Lung (tissue), 12 donors: ENCODE measurements around the gene SRRM4. TPM values are rescaled to one million over a fixed set of nuclear protein-coding genes. Genes with fewer than 3 reads are reported as not detected.

Experiments used
- ATAC-seq: fragments of 200-7000 bp; cut with Tn5 transposase; one replicate; pipeline ENCODE4 v1.9.1; 2020; ENCODE audit warnings: moderate number of reproducible peaks; ENCODE audit not compliant: insufficient read depth, low FRiP score
- DNase-seq, 3 donors: peaks; one replicate each; pipeline ENCODE4 v3.0.0-alpha.2; 2013 to 2017
- H3K27ac ChIP-seq, 2 donors: one replicate each; pipeline ENCODE4 v1.5.1; 2013; ENCODE audit warnings: mild to moderate bottlenecking in 2 of 2, moderate library complexity in 2 of 2, control low read depth in 1 of 2, inconsistent platforms in 1 of 2, low read depth in 1 of 2, low read length in 1 of 2
- H3K27me3 ChIP-seq, 3 donors: one replicate each; pipeline ENCODE4 v1.5.1; 2013; ENCODE audit warnings: low read length in 2 of 3; ENCODE audit not compliant: control insufficient read depth in 3 of 3, insufficient read depth in 3 of 3
- H3K36me3 ChIP-seq, 4 donors: one replicate each; pipeline ENCODE4 v1.5.1; 2013; ENCODE audit warnings: low read length in 4 of 4, mild to moderate bottlenecking in 1 of 4, moderate library complexity in 1 of 4; ENCODE audit not compliant: control insufficient read depth in 4 of 4, insufficient read depth in 4 of 4
- H3K4me1 ChIP-seq, 5 donors: one replicate each; pipeline ENCODE4 v1.5.1; 2013; ENCODE audit warnings: low read length in 5 of 5, mild to moderate bottlenecking in 2 of 5, moderate library complexity in 1 of 5; ENCODE audit not compliant: control insufficient read depth in 5 of 5, insufficient read depth in 5 of 5
- H3K4me3 ChIP-seq: one replicate; pipeline ENCODE4 v1.5.1; 2013; ENCODE audit warnings: mild to moderate bottlenecking, control low read depth, moderate library complexity
- H3K9ac ChIP-seq, 2 donors: one replicate each; pipeline ENCODE4 v1.5.1; 2013; ENCODE audit warnings: low read length in 2 of 2, control low read depth in 1 of 2; ENCODE audit not compliant: insufficient read depth in 1 of 2
- H3K9me3 ChIP-seq, 4 donors: one replicate each; pipeline ENCODE4 v1.5.1; 2013; ENCODE audit warnings: low read length in 3 of 4, mild to moderate bottlenecking in 1 of 4, moderate library complexity in 1 of 4; ENCODE audit not compliant: control insufficient read depth in 4 of 4, insufficient read depth in 3 of 4
- WGBS, 2 donors: extraction: QIAGEN DNeasy Blood & Tissue Kit; methylation state at CpG; one replicate each; pipeline ENCODE4 v1.1.7; 2013; 5-methylcytosine and 5-hydroxymethylcytosine counted together
- polyA plus RNA-seq, 2 donors: library from polyadenylated mRNA; stranded (reverse); fragments of 200-250 nt; gene quantifications; one replicate each; pipeline ENCODE4 v1.2.1, GENCODE V29; 2013
- total RNA-seq, 2 donors: library from RNA; depleted of rRNA in 1 of 2; stranded (reverse); fragments of >200 nt in 1 of 2; gene quantifications; one replicate each; pipeline ENCODE4 v1.2.1, GENCODE V29; 2014 to 2021
- TF ChIP-seq, protein P1 (sequence below): IDR thresholded peaks from 2 replicates; pipeline ENCODE4 v1.5.1; 2012; ENCODE audit warnings: mild to moderate bottlenecking; ENCODE audit errors: control extremely low read depth, extremely low read depth
- donor health status: control.
- donor health status: control.
- donor health status: Bipolar disorder and iron deficiency.
- donor health status: healthy.
- donor health status: DM: yes; HTN: yes; CAD: no.

SRRM4 gene
- total and polyA plus RNA-seq, 4 donors = 0.01 to 0.20 (median 0.03) TPM

DNA sequence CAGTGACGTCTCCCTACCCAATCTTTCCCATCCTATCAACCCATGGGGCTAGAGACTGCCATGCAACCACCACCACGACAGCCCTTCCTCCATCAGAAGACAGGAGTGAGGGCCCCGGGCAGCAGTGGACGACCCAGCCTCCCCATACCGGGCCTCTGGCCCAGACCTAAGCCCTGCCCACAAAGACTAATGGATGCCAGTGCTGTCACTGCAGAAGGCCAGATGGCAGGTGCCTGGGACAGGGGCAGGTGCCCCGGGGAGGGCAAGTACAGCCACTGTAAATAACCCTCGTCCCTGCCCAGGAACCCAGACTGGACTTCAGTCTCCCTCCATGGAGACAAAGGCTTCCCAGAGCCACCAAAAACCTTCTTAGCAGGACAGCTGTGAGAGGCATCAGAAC, 177.1 kb downstream of the SRRM4 start:
- Histone ChIP-seq H3K36me3 (no peaks in the 10 kb centered on the region), H3K9me3 (peaks cover 0 to under 1% (median 0%) of the 10 kb centered on the region in 4 donors), H3K4me1 (peaks cover 0 to 8% (median 0%) of the 10 kb centered on the region in 5 donors), H3K27me3 (peaks cover 0 to 3% (median 0%) of the 10 kb centered on the region in 3 donors), H3K27ac (peak overlapping the region in 1 of 2 donors; percentile 63), H3K9ac (no peak overlapping the region), H3K4me3 (no peak overlapping the region)
- TF ChIP-seq, protein P1, sequence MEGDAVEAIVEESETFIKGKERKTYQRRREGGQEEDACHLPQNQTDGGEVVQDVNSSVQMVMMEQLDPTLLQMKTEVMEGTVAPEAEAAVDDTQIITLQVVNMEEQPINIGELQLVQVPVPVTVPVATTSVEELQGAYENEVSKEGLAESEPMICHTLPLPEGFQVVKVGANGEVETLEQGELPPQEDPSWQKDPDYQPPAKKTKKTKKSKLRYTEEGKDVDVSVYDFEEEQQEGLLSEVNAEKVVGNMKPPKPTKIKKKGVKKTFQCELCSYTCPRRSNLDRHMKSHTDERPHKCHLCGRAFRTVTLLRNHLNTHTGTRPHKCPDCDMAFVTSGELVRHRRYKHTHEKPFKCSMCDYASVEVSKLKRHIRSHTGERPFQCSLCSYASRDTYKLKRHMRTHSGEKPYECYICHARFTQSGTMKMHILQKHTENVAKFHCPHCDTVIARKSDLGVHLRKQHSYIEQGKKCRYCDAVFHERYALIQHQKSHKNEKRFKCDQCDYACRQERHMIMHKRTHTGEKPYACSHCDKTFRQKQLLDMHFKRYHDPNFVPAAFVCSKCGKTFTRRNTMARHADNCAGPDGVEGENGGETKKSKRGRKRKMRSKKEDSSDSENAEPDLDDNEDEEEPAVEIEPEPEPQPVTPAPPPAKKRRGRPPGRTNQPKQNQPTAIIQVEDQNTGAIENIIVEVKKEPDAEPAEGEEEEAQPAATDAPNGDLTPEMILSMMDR = no peak
- 83 to 91% methylated on average over 7 of the region's 7 CpGs for WGBS, 2 donors
- ATAC-seq (no peak), DNase-seq (no peak)

DNA sequence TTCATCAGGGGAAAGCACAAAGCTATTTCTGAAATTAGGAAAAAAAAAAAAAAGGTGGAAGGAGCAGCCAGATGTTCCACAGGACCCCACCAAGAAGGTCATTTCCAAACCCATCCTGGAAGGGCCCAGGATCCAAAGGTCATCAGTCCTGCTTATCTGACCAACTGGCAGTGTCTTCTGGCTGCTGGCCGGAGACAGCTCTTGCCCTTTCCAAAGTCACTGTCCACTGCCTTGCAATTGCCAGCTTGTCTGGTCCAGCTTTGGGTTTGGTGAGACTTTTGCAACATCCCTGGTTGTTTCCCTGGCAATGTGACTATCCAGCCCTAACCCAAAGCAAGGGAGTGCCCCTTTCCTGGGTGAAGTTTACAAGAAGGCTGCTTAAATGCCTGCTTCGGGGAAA, 178.5 kb downstream of the SRRM4 start:
- Histone ChIP-seq H3K27me3 (no peaks in the 10 kb centered on the region), H3K9me3 (no peaks in the 10 kb centered on the region), H3K4me3 (no peak overlapping the region), H3K4me1 (peaks cover 0 to 8% (median 0%) of the 10 kb centered on the region in 5 donors), H3K36me3 (no peaks in the 10 kb centered on the region), H3K9ac (no peak overlapping the region), H3K27ac (no peak overlapping the region)
- TF ChIP-seq, protein P1 = no peak
- DNase-seq (no peak), ATAC-seq (no peak)
- WGBS, 2 donors = 90 to 92% methylated on average over 2 of the region's 2 CpGs

DNA sequence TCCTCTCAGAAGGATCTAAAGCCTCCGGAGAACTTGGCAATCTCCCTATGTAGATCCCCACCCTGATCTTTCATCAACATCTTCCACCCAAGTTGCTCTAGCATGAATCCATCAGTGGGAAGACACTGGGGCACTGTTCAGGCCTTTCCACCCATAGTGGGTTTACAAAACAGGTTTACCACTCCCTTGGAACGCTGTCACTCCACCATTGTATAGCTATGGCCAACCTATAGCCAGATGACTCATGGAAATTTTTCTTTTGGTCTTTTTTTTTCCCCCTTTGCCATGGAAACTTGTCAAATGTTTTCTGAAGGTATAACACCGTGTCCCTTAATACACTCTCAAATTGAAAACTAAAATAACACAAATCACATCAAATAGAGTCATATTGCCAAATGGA, 186.6 kb downstream of the SRRM4 start:
- TF ChIP-seq, protein P1 = no peak
- Histone ChIP-seq H3K27ac (no peak overlapping the region), H3K36me3 (no peaks in the 10 kb centered on the region), H3K27me3 (peaks cover 0 to 3% (median 2%) of the 10 kb centered on the region in 3 donors), H3K9me3 (no peaks in the 10 kb centered on the region), H3K9ac (no peak overlapping the region), H3K4me3 (no peak overlapping the region), H3K4me1 (no peaks in the 10 kb centered on the region)
- DNase-seq (no peak), ATAC-seq (no peak)
- WGBS, 2 donors = 84 to 92% methylated on average over 3 of the region's 3 CpGs

DNA sequence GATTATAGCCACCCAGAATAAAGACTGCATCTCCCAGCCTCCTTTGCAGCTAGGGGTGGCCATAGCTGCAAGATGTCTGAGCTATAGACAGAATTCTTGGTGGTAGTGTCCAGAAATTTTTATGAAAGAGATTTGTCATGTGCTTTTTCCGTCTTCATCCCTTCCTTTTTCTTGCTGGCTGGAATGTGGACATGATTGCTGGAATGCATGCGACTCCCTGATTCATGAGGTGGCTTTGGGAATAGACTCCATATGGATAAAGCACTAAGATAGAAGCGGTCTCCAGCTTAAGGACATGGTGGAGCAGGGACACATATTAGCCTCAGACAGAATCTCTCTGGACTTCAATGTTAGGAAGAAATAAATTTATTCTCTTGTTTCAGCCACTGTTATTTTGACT, 187.4 kb downstream of the SRRM4 start:
- Histone ChIP-seq H3K4me1 (no peaks in the 10 kb centered on the region), H3K27ac (no peak overlapping the region), H3K9ac (no peak overlapping the region), H3K27me3 (peaks cover 0 to 3% (median 2%) of the 10 kb centered on the region in 3 donors), H3K9me3 (no peaks in the 10 kb centered on the region), H3K36me3 (no peaks in the 10 kb centered on the region), H3K4me3 (no peak overlapping the region)
- DNase-seq = no peak
- ATAC-seq = no peak
- TF ChIP-seq, protein P1 = no peak
- WGBS, 2 donors = 79 to 92% methylated on average over 3 of the region's 3 CpGs
